GM12878 (cell line): ENCODE measurements around the gene PNPLA8. TPM values are rescaled to one million over a fixed set of nuclear protein-coding genes. Genes with fewer than 3 reads are reported as not detected.

Experiments
- ASH2L ChIP-seq: fragments of 300-600, 200-600 bp; sonication (generic); IDR thresholded peaks from 2 replicates; pipeline ENCODE4 v1.6.1; 2017; ENCODE audit warnings: low read depth, mild to moderate bottlenecking, borderline replicate concordance
- CHD2 ChIP-seq: IDR thresholded peaks from 2 replicates; pipeline ENCODE4 v1.6.1; 2011; ENCODE audit warnings: low read depth, low read length, improper control_type of control experiment, borderline replicate concordance
- EP300 ChIP-seq, 2 experiments: fragments of 150-350 bp in 1 of 2; IDR thresholded peaks; 2 replicates each; pipeline ENCODE4 v1.6.1; 2011 to 2012; ENCODE audit warnings: low read depth in 2 of 2, low read length in 2 of 2, borderline replicate concordance in 1 of 2, improper control_type of control experiment in 1 of 2, inconsistent platforms in 1 of 2; ENCODE audit not compliant: control insufficient read depth in 1 of 2
- FOXK2 ChIP-seq: fragments of 450-650 bp; IDR thresholded peaks from 2 replicates; pipeline ENCODE4 v1.6.1; 2017; ENCODE audit warnings: mild to moderate bottlenecking, moderate library complexity
- MEF2A ChIP-seq: IDR thresholded peaks from 2 replicates; pipeline ENCODE4 v1.6.1; 2011; ENCODE audit warnings: low read depth, mild to moderate bottlenecking, low read length, moderate library complexity; ENCODE audit not compliant: insufficient read depth
- POLR2AphosphoS5 ChIP-seq: IDR thresholded peaks from 2 replicates; pipeline ENCODE4 v1.6.1; 2011; ENCODE audit warnings: mild to moderate bottlenecking, low read length, inconsistent platforms
- PRDM15 ChIP-seq: fragments of 450-650 bp; formaldehyde crosslinking; IDR thresholded peaks from 2 replicates; pipeline ENCODE4 v1.4.0; 2020; ENCODE audit warnings: mild to moderate bottlenecking, moderate library complexity
- RB1 ChIP-seq: fragments of 450-650 bp; formaldehyde crosslinking; IDR thresholded peaks from 2 replicates; pipeline ENCODE4 v1.6.1; 2017; ENCODE audit warnings: mild to moderate bottlenecking, borderline replicate concordance
- RELB ChIP-seq: fragments of 450-650 bp; IDR thresholded peaks from 2 replicates; pipeline ENCODE4 v1.6.1; 2017; ENCODE audit warnings: low read depth, mild to moderate bottlenecking, moderate library complexity
- SP1 ChIP-seq: IDR thresholded peaks from one replicate; pipeline ENCODE4 v1.6.1; 2011; ENCODE audit warnings: low read depth, low read length
- STAT1 ChIP-seq: fragments of 450-650 bp; conservative IDR thresholded peaks from 2 replicates; pipeline ENCODE4 v1.6.1; 2014; ENCODE audit warnings: antibody characterized with exemption, mild to moderate bottlenecking
- SUPT20H ChIP-seq: IDR thresholded peaks from 2 replicates; pipeline ENCODE4 v1.6.1; 2011; ENCODE audit warnings: low read depth, mild to moderate bottlenecking, low read length, moderate library complexity, borderline replicate concordance; ENCODE audit not compliant: control insufficient read depth
- TAF1 ChIP-seq: IDR thresholded peaks from 2 replicates; pipeline ENCODE4 v1.6.1; 2011; ENCODE audit warnings: mild to moderate bottlenecking, low read depth, low read length, borderline replicate concordance
- ZBED1 ChIP-seq: IDR thresholded peaks from 2 replicates; pipeline ENCODE4 v1.6.1; 2016; ENCODE audit warnings: borderline replicate concordance
- ZNF687 ChIP-seq: fragments of 450-650 bp; IDR thresholded peaks from 2 replicates; pipeline ENCODE4 v1.6.1; 2017; ENCODE audit warnings: mild to moderate bottlenecking, moderate library complexity
- ZSCAN29 ChIP-seq: fragments of 450-650 bp; IDR thresholded peaks from 2 replicates; pipeline ENCODE4 v1.6.1; 2017; ENCODE audit warnings: mild to moderate bottlenecking, moderate library complexity
- polyA plus RNA-seq, 11 experiments: library from polyadenylated mRNA; depleted of rRNA in 4 of 11; unstranded in 6 of 11; stranded (reverse) in 5 of 11; fragments of >200 nt; fragmentation: Nextera tagmentation in 4 of 11; fragmentation: Illumina TruSeq in 1 of 11; extraction: Ambion mirVana in 4 of 11; extraction: Trizol in 1 of 11; gene quantifications; 1 replicate in 1 of 11; 2 replicates in 10 of 11; pipeline versions ENCODE4 v1.2.1 to v1.2.3, GENCODE V29; 2011 to 2016; ENCODE audit warnings: inconsistent platforms in 2 of 11, missing spikeins in 2 of 11, low read depth in 1 of 11
- total RNA-seq, 4 experiments: library from RNA; depleted of rRNA in 3 of 4; stranded (reverse); fragments of >200 nt in 3 of 4; fragmentation: Illumina TruSeq in 1 of 4; extraction: Trizol in 1 of 4; gene quantifications; 2 replicates each; pipeline versions ENCODE4 v1.2.1 to v1.2.3, GENCODE V29; 2013 to 2021

PNPLA8 gene
- total and polyA plus RNA-seq, 10 of the 15 experiments (the other 5 are each of a cell fraction or from before 2014, with no cell fraction given) = 8.0 to 16.3 (median 12.2) TPM

GRCh38 chr7:108525985-108526767 lies at the start of gene PNPLA8 (continued):
- peak; percentile 63; the same call in 1 of the 2 replicates for TF ChIP-seq RELB
- TF ChIP-seq ZSCAN29 = no peak
- TF ChIP-seq RB1 = peak; percentile 98
- peak; percentile 85 for TF ChIP-seq CHD2
- TF ChIP-seq TAF1 = peak; percentile 31; the same call in 1 of the 2 replicates
- TF ChIP-seq SP1 = peak; percentile 84
- 0 out of 2 replicates have a peak, but pooled peaks have one; percentile 20 for TF ChIP-seq MEF2A
- TF ChIP-seq FOXK2 = no peak
- no peak for TF ChIP-seq ZBED1
- TF ChIP-seq ZNF687 = peak; percentile 31; the same call in 1 of the 2 replicates
- TF ChIP-seq PRDM15 (CRISPR knock-in tag) = no peak
- peak; percentile 86 for TF ChIP-seq POLR2AphosphoS5
- no peak for TF ChIP-seq ASH2L
- no peak for TF ChIP-seq SUPT20H
- 0 out of 2 replicates have a peak, but pooled peaks have one; percentile 73 for TF ChIP-seq STAT1
- TF ChIP-seq EP300 (IDR thresholded peaks at IDR 0.05; ENCODE audit: borderline replicate concordance in 1 of 2, control insufficient read depth in 1 of 2, low read depth in 2 of 2, low read length in 2 of 2) = no peak; a peak in 2 of 4 replicates
